GM21367 (cell line): ENCODE results near the gene TASOR2.
A peak's percentile ranks its signal among the peaks of the same experiment; 100 is the strongest.

ENCODE experiments used
- ATAC-seq: cut with Tn5 transposase; IDR thresholded peaks from one replicate; pipeline ENCODE4 v1.9.1; 2021; ENCODE audit not compliant: unreplicated experiment

TASOR2 gene

GRCh38 chr10:5654218-5654755 lies 30.4 kb upstream of the TASOR2 start:
- no peak for ATAC-seq

- no peak for ATAC-seq
Measured at GRCh38 chr10:5655121-5655520, 29.5 kb upstream of the TASOR2 start.

- no peak for ATAC-seq
Measured at GRCh38 chr10:5656737-5657579, 27.7 kb upstream of the TASOR2 start.

- ATAC-seq = no peak
Measured at GRCh38 chr10:5658871-5659618, 25.6 kb upstream of the TASOR2 start.

GRCh38 chr10:5659702-5660528 lies 24.7 kb upstream of the TASOR2 start:
- ATAC-seq = peak; percentile 76

- ATAC-seq = no peak
Measured at GRCh38 chr10:5661043-5661442, 23.6 kb upstream of the TASOR2 start.

GRCh38 chr10:5662708-5663579 lies 21.7 kb upstream of the TASOR2 start:
- no peak for ATAC-seq

GRCh38 chr10:5663692-5664427 lies 20.8 kb upstream of the TASOR2 start:
- ATAC-seq = no peak

- no peak for ATAC-seq
Measured at GRCh38 chr10:5665373-5666007, 19.1 kb upstream of the TASOR2 start.

- peak; percentile 70 for ATAC-seq
Measured at GRCh38 chr10:5666008-5666840, 18.4 kb upstream of the TASOR2 start, which contains the start of gene ASB13. ASB13 (minus strand) TSS chr10:5666595; CDS start chr10:5666551, 44 bp downstream.

GRCh38 chr10:5666841-5667630 lies 17.6 kb upstream of the TASOR2 start:
- ATAC-seq = no peak

- no peak for ATAC-seq
Measured at GRCh38 chr10:5668429-5668828, 16.2 kb upstream of the TASOR2 start.

- ATAC-seq = no peak
Measured at GRCh38 chr10:5669604-5670003, 15.0 kb upstream of the TASOR2 start.

GRCh38 chr10:5670662-5671375 lies 13.8 kb upstream of the TASOR2 start:
- ATAC-seq = no peak

GRCh38 chr10:5678397-5679036 lies 6.1 kb upstream of the TASOR2 start:
- ATAC-seq = no peak

- ATAC-seq = no peak
Measured at GRCh38 chr10:5679037-5679435, 5.6 kb upstream of the TASOR2 start.
